GM15510 (cell line): ENCODE results near the gene SPAG6.

Experiments used
- POLR2A ChIP-seq: IDR thresholded peaks from 3 replicates; pipeline ENCODE4 v1.6.1; 2011; ENCODE audit warnings: borderline replicate concordance; ENCODE audit not compliant: insufficient read length; ENCODE audit errors: extremely low read depth

The SPAG6 gene

DNA sequence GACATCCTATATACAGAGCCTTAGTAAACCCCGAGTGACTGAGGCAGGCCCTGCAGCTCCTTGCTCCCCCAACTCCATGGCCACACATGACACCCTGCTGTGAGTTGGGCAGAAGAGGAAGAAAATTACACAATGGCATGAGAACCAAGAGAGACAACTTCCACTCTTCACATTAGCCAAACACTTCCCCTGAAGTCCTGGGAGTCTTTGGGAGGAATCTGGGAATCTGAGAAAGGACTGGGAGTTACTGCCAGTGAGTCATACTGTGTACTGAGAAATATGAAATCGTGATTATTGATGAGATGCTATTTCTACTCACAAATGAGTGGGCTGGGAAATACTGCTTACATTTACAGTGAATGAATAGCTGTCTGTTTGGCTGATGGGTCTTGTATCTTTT is 116.6 kb downstream of the SPAG6 start:
- TF ChIP-seq POLR2A: no peak

GRCh38 chr10:22463255-22463654 is 118.0 kb downstream of the SPAG6 start:
- no peak for TF ChIP-seq POLR2A

DNA sequence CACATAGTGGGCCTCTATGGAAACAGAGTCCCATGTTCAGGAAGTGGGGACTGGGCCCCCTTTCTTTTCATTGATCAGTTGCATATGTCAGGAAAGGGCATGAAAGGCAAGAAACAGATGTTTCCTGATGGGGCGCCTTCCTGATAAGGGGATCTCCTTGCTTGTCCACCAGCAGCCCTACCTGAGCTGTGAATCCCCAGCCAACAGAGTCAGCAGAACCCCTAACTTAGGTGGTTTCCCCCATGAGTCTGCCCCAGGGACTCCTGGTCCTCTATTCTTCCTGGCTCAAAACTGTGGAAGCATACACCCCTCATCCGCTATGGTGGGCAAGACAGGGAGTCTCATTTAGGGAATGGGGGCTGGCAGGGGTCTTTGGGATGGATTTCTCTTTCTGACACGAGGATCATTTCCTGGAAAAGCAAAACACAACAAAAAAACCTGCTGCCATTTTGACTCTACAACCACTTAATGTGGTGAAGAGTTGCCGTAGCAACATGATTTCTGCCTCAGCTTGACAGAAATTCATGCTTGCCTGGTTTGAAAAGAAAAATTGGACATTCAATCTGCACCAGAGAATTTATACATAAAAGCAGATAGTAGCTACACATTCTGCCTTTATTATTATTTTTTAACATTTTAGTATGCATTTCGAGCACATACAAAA is 119.8 kb downstream of the SPAG6 start:
- TF ChIP-seq POLR2A: no peak

DNA sequence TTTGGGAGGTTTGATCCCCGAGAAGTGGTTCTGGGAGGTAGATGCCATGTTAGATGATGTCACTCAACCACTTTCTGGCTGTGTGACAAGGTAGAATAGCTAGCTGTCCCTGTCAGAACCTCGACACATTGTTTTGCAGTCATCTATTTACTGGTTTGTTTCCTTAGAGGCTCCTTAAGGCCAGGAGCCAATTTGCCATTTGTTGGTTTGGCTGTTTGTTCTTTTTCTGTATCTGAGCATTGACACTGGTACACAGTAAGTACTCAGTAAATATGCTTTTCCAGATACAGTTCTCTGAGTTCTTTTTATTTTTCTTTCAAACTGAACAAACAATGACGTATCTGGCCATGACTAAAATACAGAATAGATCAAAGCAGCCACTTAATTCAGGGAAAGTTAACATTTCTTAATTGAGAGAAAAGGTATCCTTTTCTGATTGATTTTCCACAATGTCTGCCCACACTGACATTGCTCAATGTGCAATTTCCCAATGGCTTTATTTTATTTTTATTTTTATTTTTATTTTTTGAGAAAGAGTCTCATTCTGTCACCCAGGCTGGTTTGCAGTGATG is 121.6 kb downstream of the SPAG6 start:
- no peak for TF ChIP-seq POLR2A
